ENCODE data around the gene HOXC10. TPM values are rescaled to one million over a fixed set of nuclear protein-coding genes. Genes with fewer than 3 reads are reported as not detected.
A peak's percentile ranks its signal among the peaks of the same experiment; 100 is the strongest.

The HOXC10 gene
- total RNA-seq (1 to 10 TPM in 4 of 9 donors, under 1 TPM in 2, not detected in 3; 0.68 to 4.5 (median 2.3) TPM), polyA plus RNA-seq (1 to 10 TPM in 1 of 3 donors, under 1 TPM in 2; 0.34 to 1.5 (median 0.72) TPM)
- long read RNA-seq, donor 1: 0 reads
- long read RNA-seq, donor 2: 0 reads
- long read RNA-seq, donor 3: 0 reads
- long read RNA-seq, donor 4: 0 reads
- long read RNA-seq, donor 5: 0 reads
- long read RNA-seq, donor 6: 0 reads
- long read RNA-seq, donor 7: 0 reads
- long read RNA-seq, donor 8: 0 reads
- long read RNA-seq, donor 9: 0 reads
- long read RNA-seq, donor 10: 0 reads

GRCh38 chr12:53984901-53985691, at the start of gene HOXC10:
Gene HOXC10 (plus strand): TSS chr12:53985146. CDS start chr12:53985260, 114 bp downstream.
- peak within 1 kb of the TSS in 1 of 4 donors; percentile 48 for H3K4me3 ChIP-seq
- intact Hi-C loops (cut with DNase I): no loop called here
- H3K27ac ChIP-seq: peak within 1 kb of the TSS in 2 of 5 donors; percentile 9 to 11
- H3K9me3 ChIP-seq (replicated peaks in 1 of 3): no peaks in the 10 kb centered on the region
- WGBS, 4 donors: 5 to 8% (median 6%) methylated on average over 21 to 55 of the region's 55 CpGs
- DNase-seq: peak; percentile 90 to 98 (median 93)
- peaks cover 89% of the 10 kb centered on the region for H3K27me3 ChIP-seq
- peaks cover 4 to 13% of the 10 kb centered on the region in 2 donors for H3K4me1 ChIP-seq (replicated peaks in 1 of 2)
- no peaks in the 10 kb centered on the region for H3K36me3 ChIP-seq (replicated peaks in 1 of 2)
- TF ChIP-seq CTCF (IDR thresholded peaks at IDR 0.05): peak; percentile 59 to 94 (median 68)
- no peak for TF ChIP-seq POLR2A (IDR thresholded peaks at IDR 0.05)

GRCh38 chr12:53935383-53936341, 49.3 kb upstream of the HOXC10 start:
- no peak overlapping the region for H3K4me3 ChIP-seq
- intact Hi-C loops (cut with DNase I): no loop called here
- WGBS, 4 donors: 15 to 16% (median 15%) methylated on average over 49 of the region's 49 CpGs

GRCh38 chr12:53937099-53937498, 47.8 kb upstream of the HOXC10 start:
- H3K36me3 ChIP-seq (replicated peaks in 1 of 2): no peaks in the 10 kb centered on the region
- no peaks in the 10 kb centered on the region for H3K4me1 ChIP-seq (replicated peaks in 1 of 2)
- H3K27ac ChIP-seq: no peak overlapping the region
- DNase-seq: no peak
- no peaks in the 10 kb centered on the region for H3K9me3 ChIP-seq (replicated peaks in 1 of 3)
- TF ChIP-seq POLR2A (IDR thresholded peaks at IDR 0.05) (no peak), CTCF (IDR thresholded peaks at IDR 0.05) (no peak)
- intact Hi-C loops (cut with DNase I): no loop called here
- 14 to 20% (median 17%) methylated on average over 12 of the region's 12 CpGs for WGBS, 4 donors
- peaks cover 94% of the 10 kb centered on the region for H3K27me3 ChIP-seq
- H3K4me3 ChIP-seq: no peak overlapping the region

More at GRCh38 chr12:53935383-53936341, 49.3 kb upstream of the HOXC10 start:
- Histone ChIP-seq H3K9me3 (replicated peaks in 1 of 3) (no peaks in the 10 kb centered on the region), H3K36me3 (replicated peaks in 1 of 2) (no peaks in the 10 kb centered on the region), H3K4me1 (replicated peaks in 1 of 2) (no peaks in the 10 kb centered on the region), H3K27ac (no peak overlapping the region), H3K27me3 (peaks cover 94% of the 10 kb centered on the region)
- DNase-seq: no peak
- no peak for TF ChIP-seq POLR2A (IDR thresholded peaks at IDR 0.05)
- TF ChIP-seq CTCF (IDR thresholded peaks at IDR 0.05): no peak

All from adrenal gland (tissue), 19 donors.